Fibroblast of lung (primary cell): ENCODE measurements around the gene PANX2. TPM values are rescaled to one million over a fixed set of nuclear protein-coding genes. Genes with fewer than 3 reads are reported as not detected.

Experiments used
- DNase-seq, 2 donors: peaks; one replicate each; pipeline versions ENCODE4 v3.0.0 to v3.0.0-alpha.2; 2010; ENCODE audit warnings: low read depth in 2 of 2
- H2AFZ ChIP-seq: 2 replicates; pipeline ENCODE4 v1.5.1; 2012; ENCODE audit warnings: low read length, control low read depth, inconsistent platforms
- H3K27ac ChIP-seq: 2 replicates; pipeline ENCODE4 v1.5.1; 2011; ENCODE audit warnings: low read length, control low read depth; ENCODE audit not compliant: insufficient read depth
- H3K27me3 ChIP-seq: 2 replicates; pipeline ENCODE4 v1.5.1; 2011; ENCODE audit warnings: mild to moderate bottlenecking, low read length; ENCODE audit not compliant: control insufficient read depth, insufficient read depth
- H3K36me3 ChIP-seq: 2 replicates; pipeline ENCODE4 v1.5.1; 2011; ENCODE audit warnings: low read length; ENCODE audit not compliant: control insufficient read depth, insufficient read depth
- H3K4me1 ChIP-seq: 2 replicates; pipeline ENCODE4 v1.5.1; 2011; ENCODE audit warnings: low read length; ENCODE audit not compliant: control insufficient read depth, insufficient read depth; ENCODE audit errors: extremely low read depth
- H3K4me2 ChIP-seq: 2 replicates; pipeline ENCODE4 v1.5.1; 2011; ENCODE audit warnings: low read length, control low read depth; ENCODE audit not compliant: insufficient read depth; ENCODE audit errors: extremely low read depth
- H3K4me3 ChIP-seq, 4 experiments: fragments of 200-600 bp in 1 of 4; sonication (generic) in 1 of 4; replicated peaks in 1 of 4; 2 replicates each; pipeline ENCODE4 v1.5.1; 2011 to 2016; ENCODE audit warnings: low read length in 4 of 4, low read depth in 3 of 4, mild to moderate bottlenecking in 3 of 4, control low read depth in 2 of 4, inconsistent platforms in 1 of 4, mixed read lengths in 1 of 4; ENCODE audit not compliant: insufficient read depth in 1 of 4; ENCODE audit errors: control extremely low read depth in 1 of 4
- H3K79me2 ChIP-seq: 2 replicates; pipeline ENCODE4 v1.5.1; 2012; ENCODE audit warnings: mild to moderate bottlenecking, low read length, inconsistent platforms; ENCODE audit not compliant: control insufficient read depth, insufficient read depth
- H3K9ac ChIP-seq: 2 replicates; pipeline ENCODE4 v1.5.1; 2011; ENCODE audit warnings: mild to moderate bottlenecking, low read length, control low read depth; ENCODE audit not compliant: insufficient read depth
- H3K9me3 ChIP-seq: 2 replicates; pipeline ENCODE4 v1.5.1; 2012; ENCODE audit warnings: low read depth, low read length; ENCODE audit not compliant: control insufficient read depth, insufficient read depth
- H4K20me1 ChIP-seq: 2 replicates; pipeline ENCODE4 v1.5.1; 2011; ENCODE audit warnings: low read length; ENCODE audit not compliant: control insufficient read depth, insufficient read depth; ENCODE audit errors: extremely low read depth
- EZH2 ChIP-seq: IDR thresholded peaks from 2 replicates; pipeline ENCODE4 v1.5.1; 2012; ENCODE audit warnings: low read length, control low read depth, mild to moderate bottlenecking; ENCODE audit errors: missing control alignments
- polyA plus RNA-seq, 2 donors: library from polyadenylated mRNA; depleted of rRNA in 1 of 2; stranded (reverse) in 1 of 2; unstranded in 1 of 2; fragments of >200 nt; gene quantifications; 2 replicates each; pipeline ENCODE4 v1.2.1, GENCODE V29; 2011 to 2012; ENCODE audit warnings: missing spikeins in 1 of 2
- total RNA-seq: library from RNA; depleted of rRNA; stranded (reverse); fragments of >200 nt; gene quantifications from 2 replicates; pipeline ENCODE4 v1.2.1, GENCODE V29; 2014
- TF ChIP-seq, protein P1 (sequence below), 2 donors: IDR thresholded peaks in 1 of 2; conservative IDR thresholded peaks in 1 of 2; 1 replicate in 1 of 2; 2 replicates in 1 of 2; pipeline ENCODE4 v1.5.1; 2011 to 2012; ENCODE audit warnings: low read length in 2 of 2, control low read depth in 1 of 2, inconsistent platforms in 1 of 2, low read depth in 1 of 2, mild to moderate bottlenecking in 1 of 2

Gene PANX2
- total and polyA plus RNA-seq, 2 donors (not counting 1 experiment from before 2014, with no cell fraction given): 0.17 to 0.45 TPM

DNA sequence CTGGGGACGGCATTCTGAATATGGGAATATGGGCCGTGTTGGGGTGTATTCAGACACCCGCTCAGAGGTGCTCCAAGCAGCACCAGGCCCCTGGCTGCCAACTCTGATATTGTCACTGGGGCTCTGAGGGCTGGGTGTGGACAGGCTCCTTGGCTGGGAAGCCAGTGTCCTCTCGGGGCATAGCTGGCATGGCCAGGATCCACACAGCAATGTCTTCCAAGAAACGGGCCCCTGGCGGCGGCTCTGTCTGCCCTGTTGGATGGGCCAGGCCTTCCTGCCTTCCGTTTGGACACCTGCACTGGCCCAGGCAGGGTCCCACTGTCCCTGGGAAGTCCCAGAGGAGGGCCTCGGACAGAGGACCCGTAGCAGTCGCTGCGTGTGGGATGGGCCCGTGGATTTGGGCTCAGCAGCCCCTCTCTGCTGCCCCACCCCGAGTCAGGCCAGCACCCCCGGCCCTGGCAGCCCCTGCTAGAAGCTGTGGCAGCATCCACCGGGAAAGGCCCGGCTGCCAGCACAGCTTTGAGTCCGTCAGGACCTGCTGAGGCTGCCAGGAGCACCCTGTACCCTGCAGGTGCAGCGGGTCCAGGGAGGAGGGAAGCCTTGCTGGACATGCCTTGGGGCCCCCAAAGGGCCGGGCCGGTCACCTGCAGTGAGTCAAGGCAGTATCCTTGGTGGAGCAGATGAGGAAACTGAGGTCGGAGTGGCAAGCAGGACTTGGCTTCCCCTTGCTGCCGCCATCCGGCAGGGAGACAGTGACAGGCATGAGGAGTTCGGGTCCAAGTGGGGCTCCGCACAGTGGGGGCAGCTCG is 4.1 kb downstream of the PANX2 start:
- Histone ChIP-seq H3K27me3 (peaks cover 3% of the 10 kb centered on the region), H3K9ac (no peak overlapping the region), H3K9me3 (no peaks in the 10 kb centered on the region), H3K4me1 (no peaks in the 10 kb centered on the region), H3K79me2 (no peaks in the 10 kb centered on the region), H2AFZ (no peak overlapping the region), H3K4me2 (no peak overlapping the region), H3K4me3 (no peak overlapping the region), H3K36me3 (no peaks in the 10 kb centered on the region), H3K27ac (no peak overlapping the region), H4K20me1 (no peaks in the 10 kb centered on the region)
- TF ChIP-seq EZH2: no peak
- TF ChIP-seq, protein P1, sequence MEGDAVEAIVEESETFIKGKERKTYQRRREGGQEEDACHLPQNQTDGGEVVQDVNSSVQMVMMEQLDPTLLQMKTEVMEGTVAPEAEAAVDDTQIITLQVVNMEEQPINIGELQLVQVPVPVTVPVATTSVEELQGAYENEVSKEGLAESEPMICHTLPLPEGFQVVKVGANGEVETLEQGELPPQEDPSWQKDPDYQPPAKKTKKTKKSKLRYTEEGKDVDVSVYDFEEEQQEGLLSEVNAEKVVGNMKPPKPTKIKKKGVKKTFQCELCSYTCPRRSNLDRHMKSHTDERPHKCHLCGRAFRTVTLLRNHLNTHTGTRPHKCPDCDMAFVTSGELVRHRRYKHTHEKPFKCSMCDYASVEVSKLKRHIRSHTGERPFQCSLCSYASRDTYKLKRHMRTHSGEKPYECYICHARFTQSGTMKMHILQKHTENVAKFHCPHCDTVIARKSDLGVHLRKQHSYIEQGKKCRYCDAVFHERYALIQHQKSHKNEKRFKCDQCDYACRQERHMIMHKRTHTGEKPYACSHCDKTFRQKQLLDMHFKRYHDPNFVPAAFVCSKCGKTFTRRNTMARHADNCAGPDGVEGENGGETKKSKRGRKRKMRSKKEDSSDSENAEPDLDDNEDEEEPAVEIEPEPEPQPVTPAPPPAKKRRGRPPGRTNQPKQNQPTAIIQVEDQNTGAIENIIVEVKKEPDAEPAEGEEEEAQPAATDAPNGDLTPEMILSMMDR (conservative IDR thresholded peaks at IDR 0.05 in 1 of 2, IDR thresholded peaks at IDR 0.05 in 1 of 2; ENCODE audit: low read depth in 1 of 2, low read length in 2 of 2): no peak
- DNase-seq: no peak

GRCh38 chr22:50175191-50175461 is 4.6 kb downstream of the PANX2 start:
- Histone ChIP-seq H3K4me1 (no peaks in the 10 kb centered on the region), H3K9ac (no peak overlapping the region), H4K20me1 (no peaks in the 10 kb centered on the region), H3K27me3 (peaks cover 3% of the 10 kb centered on the region), H3K27ac (no peak overlapping the region), H3K4me3 (no peak overlapping the region), H3K4me2 (no peak overlapping the region), H3K36me3 (no peaks in the 10 kb centered on the region), H3K79me2 (no peaks in the 10 kb centered on the region), H3K9me3 (no peaks in the 10 kb centered on the region), H2AFZ (no peak overlapping the region)
- TF ChIP-seq, protein P1 (conservative IDR thresholded peaks at IDR 0.05 in 1 of 2, IDR thresholded peaks at IDR 0.05 in 1 of 2; ENCODE audit: low read depth in 1 of 2, low read length in 2 of 2): no peak
- TF ChIP-seq EZH2: no peak
- no peak for DNase-seq

- peaks cover 3% of the 10 kb centered on the region for H3K27me3 ChIP-seq
- H3K4me2 ChIP-seq: no peak overlapping the region
- no peaks in the 10 kb centered on the region for H3K79me2 ChIP-seq
- H2AFZ ChIP-seq: no peak overlapping the region
- H3K36me3 ChIP-seq: no peaks in the 10 kb centered on the region
- H3K4me1 ChIP-seq: no peaks in the 10 kb centered on the region
- H3K4me3 ChIP-seq: no peak overlapping the region
- H3K27ac ChIP-seq: no peak overlapping the region
- no peaks in the 10 kb centered on the region for H3K9me3 ChIP-seq
- H3K9ac ChIP-seq: peak overlapping the region; percentile 2
- no peaks in the 10 kb centered on the region for H4K20me1 ChIP-seq
- no peak for TF ChIP-seq EZH2
- TF ChIP-seq, protein P1 (conservative IDR thresholded peaks at IDR 0.05 in 1 of 2, IDR thresholded peaks at IDR 0.05 in 1 of 2; ENCODE audit: low read depth in 1 of 2, low read length in 2 of 2): no peak
- DNase-seq: no peak
Measured at GRCh38 chr22:50175921-50176849, 5.7 kb downstream of the PANX2 start.
